ENCODE data around the gene RALGAPA2. TPM values are rescaled to one million over a fixed set of nuclear protein-coding genes. Genes with fewer than 3 reads are reported as not detected.

RALGAPA2 gene
- polyA plus RNA-seq, 1 of the 3 experiments (the other 2 are of a cell fraction): 1.0 TPM

- no peak for DNase-seq
- Histone ChIP-seq H4K20me1 (ENCODE audit: insufficient read depth) (no peaks in the 10 kb centered on the region), H2AFZ (ENCODE audit: low read depth) (no peak overlapping the region), H3K36me3 (replicated peaks in 1 of 2; ENCODE audit: control insufficient read depth in 1 of 2, insufficient read depth in 2 of 2, low read length in 1 of 2) (peaks cover 0 to 3% of the 10 kb centered on the region in 2 experiments), H3K9ac (no peak overlapping the region), H3K4me1 (ENCODE audit: control insufficient read depth in 1 of 2, insufficient read depth in 2 of 2, low read depth in 1 of 2, low read length in 1 of 2) (no peaks in the 10 kb centered on the region; a peak in 1 of 4 replicates), H3K4me3 (ENCODE audit: low read depth in 2 of 2, low read length in 1 of 2) (no peak overlapping the region), H3K27ac (ENCODE audit: low read depth in 2 of 2, low read length in 1 of 2) (no peak overlapping the region), H3K4me2 (no peak overlapping the region), H3K9me3 (no peaks in the 10 kb centered on the region), H3K9me2 (no peaks in the 10 kb centered on the region), H3K79me2 (ENCODE audit: insufficient read depth) (no peaks in the 10 kb centered on the region), H3K27me3 (ENCODE audit: insufficient read depth) (no peaks in the 10 kb centered on the region), H3F3A (replicated peaks; ENCODE audit: insufficient read depth) (no peaks in the 10 kb centered on the region)
- no peak for TF ChIP-seq JUND (IDR thresholded peaks at IDR 0.05)
- TF ChIP-seq CTCF (IDR thresholded peaks at IDR 0.05): no peak
- TF ChIP-seq MXI1 (IDR thresholded peaks at IDR 0.05; ENCODE audit: low read depth, low read length): no peak
- TF ChIP-seq NRF1 (IDR thresholded peaks at IDR 0.05; ENCODE audit: low read depth, low read length): no peak
- no peak for TF ChIP-seq NFIC (IDR thresholded peaks at IDR 0.05; ENCODE audit: borderline replicate concordance)
- TF ChIP-seq USF2 (IDR thresholded peaks at IDR 0.05; ENCODE audit: borderline replicate concordance, low read depth, low read length): no peak
- TF ChIP-seq MEF2A (IDR thresholded peaks at IDR 0.05; ENCODE audit: borderline replicate concordance, low read depth): no peak
- TF ChIP-seq REST (IDR thresholded peaks at IDR 0.05; ENCODE audit: low read depth, low read length): no peak
- TF ChIP-seq TEAD4 (IDR thresholded peaks at IDR 0.05; ENCODE audit: borderline replicate concordance, insufficient read depth): no peak
- no peak for TF ChIP-seq CHD2 (IDR thresholded peaks at IDR 0.05; ENCODE audit: low read length, partially characterized antibody)
- TF ChIP-seq GABPA (IDR thresholded peaks at IDR 0.05; ENCODE audit: low read depth): no peak
- TF ChIP-seq GATA2 (CRISPR knock-in tag; IDR thresholded peaks at IDR 0.05): no peak
- TF ChIP-seq EP300 (IDR thresholded peaks at IDR 0.05; ENCODE audit: borderline replicate concordance in 1 of 2, low read depth in 1 of 2, low read length in 1 of 2): no peak
- TF ChIP-seq FOXJ3 (CRISPR knock-in tag; IDR thresholded peaks at IDR 0.05): no peak
- TF ChIP-seq ELF1 (IDR thresholded peaks at IDR 0.05): no peak
- TF ChIP-seq RFX5 (IDR thresholded peaks at IDR 0.05; ENCODE audit: low read length): no peak
- no peak for TF ChIP-seq SMC3 (IDR thresholded peaks at IDR 0.05; ENCODE audit: low read depth, low read length)
- no peak for TF ChIP-seq RXRA (IDR thresholded peaks at IDR 0.05; ENCODE audit: borderline replicate concordance, low read depth)
- TF ChIP-seq EZH2phosphoT487 (IDR thresholded peaks at IDR 0.05; ENCODE audit: borderline replicate concordance, low read depth): no peak
- 94% methylated on average over 1 of the region's 1 CpG for WGBS (ENCODE audit: low lambda C conversion rate)
- CTCF ChIA-PET: interaction anchor here (3.7 kb wide), 1 partner anchor 13 kb away, joined by 30 read pairs; no protein-coding TSS in a partner anchor
- POLR2A ChIA-PET: no interaction called here
These were observed 105.6 kb downstream of the RALGAPA2 start for GRCh38 chr20:20606881-20607280.
